H7 (cell line): Measurements from ENCODE around the gene MPC2. TPM values are rescaled to one million over a fixed set of nuclear protein-coding genes. Genes with fewer than 3 reads are reported as not detected.

Experiments
- DNase-seq: peaks from one replicate; pipeline ENCODE4 v3.0.0; 2012
- H3K27me3 ChIP-seq: 2 replicates; pipeline ENCODE4 v1.6.0; 2011; ENCODE audit warnings: mild to moderate bottlenecking, low read length; ENCODE audit not compliant: control insufficient read depth, insufficient read depth
- H3K36me3 ChIP-seq: replicated peaks from 2 replicates; pipeline ENCODE4 v1.5.1; 2011; ENCODE audit warnings: low read length; ENCODE audit not compliant: control insufficient read depth, insufficient read depth
- H3K4me3 ChIP-seq: 2 replicates; pipeline ENCODE4 v1.5.1; 2011; ENCODE audit warnings: low read depth, mild to moderate bottlenecking, control low read depth, low read length, moderate library complexity; ENCODE audit not compliant: insufficient read depth
- total RNA-seq: library from RNA; depleted of rRNA; stranded (reverse); fragments of >200 nt; shearing (Covaris generic); gene quantifications from 2 replicates; pipeline ENCODE4 v1.2.3, GENCODE V29; 2014

The MPC2 gene
- total RNA-seq, 1 experiment from 2014 or later = 57.2 TPM

GRCh38 chr1:167926486-167926997 lies 10.3 kb downstream of the MPC2 start:
- DNase-seq = peak; percentile 27
- no peaks in the 10 kb centered on the region for H3K36me3 ChIP-seq
- no peaks in the 10 kb centered on the region for H3K27me3 ChIP-seq
- H3K4me3 ChIP-seq = no peak overlapping the region

- DNase-seq = no peak
- Histone ChIP-seq H3K27me3 (no peaks in the 10 kb centered on the region), H3K36me3 (no peaks in the 10 kb centered on the region), H3K4me3 (no peak overlapping the region)
These were observed 12.2 kb downstream of the MPC2 start for GRCh38 chr1:167924543-167925231.

GRCh38 chr1:167924102-167924501 lies 12.8 kb downstream of the MPC2 start:
- no peaks in the 10 kb centered on the region for H3K36me3 ChIP-seq
- DNase-seq = no peak
- no peak overlapping the region for H3K4me3 ChIP-seq
- no peaks in the 10 kb centered on the region for H3K27me3 ChIP-seq

GRCh38 chr1:167923324-167924056 lies 13.4 kb downstream of the MPC2 start:
- DNase-seq = no peak
- Histone ChIP-seq H3K36me3 (no peaks in the 10 kb centered on the region), H3K4me3 (no peak overlapping the region)

GRCh38 chr1:167922611-167923074 lies 14.2 kb downstream of the MPC2 start:
- Histone ChIP-seq H3K4me3 (no peak overlapping the region), H3K27me3 (no peaks in the 10 kb centered on the region), H3K36me3 (no peaks in the 10 kb centered on the region)
- no peak for DNase-seq

More at GRCh38 chr1:167923324-167924056, 13.4 kb downstream of the MPC2 start:
- H3K27me3 ChIP-seq = no peaks in the 10 kb centered on the region

DNA sequence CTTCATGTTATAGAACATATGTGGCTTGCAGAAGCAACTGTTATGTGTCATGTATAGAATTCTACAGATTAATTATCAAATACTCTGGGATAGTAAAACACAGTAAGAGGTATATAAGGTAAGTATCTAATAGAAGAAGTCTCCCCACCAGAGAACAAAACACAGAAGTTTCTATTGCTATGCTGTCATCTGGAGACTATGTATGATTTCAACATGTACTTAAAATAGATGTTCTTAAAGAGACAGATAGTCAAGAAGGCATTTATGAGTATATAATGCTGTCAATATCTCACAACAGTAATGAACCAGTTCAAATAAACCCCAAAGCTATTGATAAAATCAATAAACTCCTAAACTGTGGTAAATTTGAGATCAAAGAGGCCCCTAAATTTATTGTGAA lies 14.8 kb downstream of the MPC2 start:
- no peak overlapping the region for H3K4me3 ChIP-seq
- H3K27me3 ChIP-seq = no peaks in the 10 kb centered on the region
- DNase-seq = no peak
- no peaks in the 10 kb centered on the region for H3K36me3 ChIP-seq

DNA sequence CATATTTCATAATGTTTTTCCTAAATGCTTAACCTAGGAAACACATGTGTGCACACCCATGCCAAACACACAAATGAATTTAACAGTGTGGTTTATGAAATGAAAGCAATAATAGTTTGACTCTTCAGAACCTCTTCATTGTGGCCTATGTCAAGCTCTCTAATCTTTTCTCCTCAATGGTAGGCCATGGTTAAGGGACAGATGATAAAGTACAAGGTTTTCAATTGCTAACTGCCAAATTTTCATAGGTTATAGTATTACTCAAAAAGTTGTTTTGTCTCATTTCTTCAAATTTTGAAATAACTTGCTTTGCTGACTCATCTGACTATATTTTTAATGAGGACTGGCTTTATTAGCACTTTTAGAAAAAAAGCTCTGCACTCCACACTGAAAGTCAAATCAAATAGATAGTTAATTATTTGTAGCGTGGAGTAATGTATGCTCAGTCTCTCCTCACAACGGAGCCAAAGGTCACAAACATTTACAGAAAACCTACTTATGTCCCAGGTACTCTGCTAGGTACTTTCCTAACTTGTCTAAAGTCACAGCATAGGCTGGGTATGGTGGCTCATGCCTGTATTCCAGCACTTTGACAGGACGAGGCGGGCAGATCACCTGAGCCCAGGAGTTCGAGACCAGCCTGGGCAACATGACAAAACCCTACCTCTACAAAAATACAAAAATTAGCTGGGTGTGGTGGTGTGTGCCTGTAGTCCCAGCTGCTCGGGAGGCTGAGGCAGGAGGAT lies 19.9 kb downstream of the MPC2 start:
- Histone ChIP-seq H3K27me3 (no peaks in the 10 kb centered on the region), H3K36me3 (no peaks in the 10 kb centered on the region), H3K4me3 (no peak overlapping the region)
- no peak for DNase-seq

GRCh38 chr1:167915569-167915968 lies 21.3 kb downstream of the MPC2 start:
- no peak for DNase-seq
- Histone ChIP-seq H3K36me3 (no peaks in the 10 kb centered on the region), H3K27me3 (no peaks in the 10 kb centered on the region), H3K4me3 (no peak overlapping the region)

- Histone ChIP-seq H3K4me3 (no peak within 1 kb of the TSS), H3K27me3 (no peaks in the 10 kb centered on the region), H3K36me3 (no peaks in the 10 kb centered on the region)
- no peak for DNase-seq
These were observed 22.9 kb downstream of the MPC2 start, which contains the start of gene ADCY10 for GRCh38 chr1:167913895-167914496. TSS of gene ADCY10 (minus strand) at chr1:167914134. CDS start at chr1:167905140, 8,994 bp downstream.

- Histone ChIP-seq H3K36me3 (no peaks in the 10 kb centered on the region), H3K4me3 (no peak overlapping the region), H3K27me3 (no peaks in the 10 kb centered on the region)
- DNase-seq = no peak
These were observed 24.6 kb downstream of the MPC2 start for GRCh38 chr1:167912294-167912693.

GRCh38 chr1:167911413-167911812 lies 25.5 kb downstream of the MPC2 start:
- no peak for DNase-seq
- H3K27me3 ChIP-seq = no peaks in the 10 kb centered on the region
- no peaks in the 10 kb centered on the region for H3K36me3 ChIP-seq
- H3K4me3 ChIP-seq = no peak overlapping the region

DNA sequence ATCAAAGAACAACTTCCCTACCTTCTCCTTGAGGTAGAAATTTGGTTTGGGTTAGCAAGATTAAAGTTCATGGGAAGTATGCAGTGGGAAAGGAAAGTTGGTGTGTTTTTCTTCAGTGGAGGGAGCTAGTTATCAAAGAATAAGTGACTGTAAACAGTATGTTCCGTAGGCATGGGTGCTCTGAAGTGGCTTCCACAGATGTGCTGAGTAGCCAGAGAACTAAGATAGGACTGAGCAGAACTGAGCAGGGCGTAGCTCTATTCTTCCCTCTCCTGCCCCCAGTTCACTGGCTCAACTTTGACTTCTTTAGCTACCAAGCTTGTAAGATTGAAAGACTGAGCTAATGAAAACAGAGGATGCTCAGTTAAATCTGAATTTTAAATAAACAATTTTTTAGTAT lies 26.3 kb downstream of the MPC2 start:
- no peaks in the 10 kb centered on the region for H3K27me3 ChIP-seq
- H3K4me3 ChIP-seq = no peak overlapping the region
- no peak for DNase-seq
- no peaks in the 10 kb centered on the region for H3K36me3 ChIP-seq

GRCh38 chr1:167909691-167910180 lies 27.1 kb downstream of the MPC2 start:
- Histone ChIP-seq H3K4me3 (no peak overlapping the region), H3K27me3 (no peaks in the 10 kb centered on the region), H3K36me3 (no peaks in the 10 kb centered on the region)
- DNase-seq = no peak

- Histone ChIP-seq H3K27me3 (no peaks in the 10 kb centered on the region), H3K4me3 (no peak overlapping the region), H3K36me3 (no peaks in the 10 kb centered on the region)
- no peak for DNase-seq
These were observed 31.2 kb downstream of the MPC2 start for GRCh38 chr1:167905671-167906070.
